HepG2 (cell line): ENCODE results near the gene PAPPA. TPM values are rescaled to one million over a fixed set of nuclear protein-coding genes. Genes with fewer than 3 reads are reported as not detected.

Experiments
- GTF3A ChIP-seq: sonication (generic); formaldehyde crosslinking; conservative IDR thresholded peaks from 2 replicates; pipeline ENCODE4 v1.4.0; 2020; ENCODE audit warnings: mild to moderate bottlenecking, missing genetic modification reagents
- HDAC2 ChIP-seq: sonication (generic); formaldehyde crosslinking; IDR thresholded peaks from 2 replicates; pipeline ENCODE4 v1.4.0; 2020; ENCODE audit warnings: missing genetic modification reagents
- MIXL1 ChIP-seq: IDR thresholded peaks from 2 replicates; pipeline ENCODE4 v1.6.1; 2016
- NAIF1 ChIP-seq: sonication (generic); formaldehyde crosslinking; IDR thresholded peaks from 2 replicates; pipeline ENCODE4 v1.5.0; 2020; ENCODE audit warnings: mild to moderate bottlenecking, missing genetic modification reagents, borderline replicate concordance
- PAXIP1 ChIP-seq: sonication (generic); formaldehyde crosslinking; conservative IDR thresholded peaks from 2 replicates; pipeline ENCODE4 v1.4.0; 2020; ENCODE audit warnings: mild to moderate bottlenecking, missing genetic modification reagents, moderate library complexity
- RARG ChIP-seq: sonication (generic); formaldehyde crosslinking; IDR thresholded peaks from 2 replicates; pipeline ENCODE4 v1.4.0; 2020; ENCODE audit warnings: low read depth, mild to moderate bottlenecking, missing genetic modification reagents
- RBM22 ChIP-seq: fragments of 200-400 bp; formaldehyde crosslinking; optimal IDR thresholded peaks from 2 replicates; pipeline ENCODE3; 2017; ENCODE audit warnings: mild to moderate bottlenecking, low read length, moderate library complexity
- SMAD3 ChIP-seq: sonication (generic); formaldehyde crosslinking; IDR thresholded peaks from 2 replicates; pipeline ENCODE4 v1.4.0; 2020; ENCODE audit warnings: missing genetic modification reagents
- SPEN ChIP-seq: sonication (generic); formaldehyde crosslinking; IDR thresholded peaks from 2 replicates; pipeline ENCODE4 v1.5.1; 2020; ENCODE audit warnings: low read depth, mild to moderate bottlenecking, missing genetic modification reagents
- TBL1XR1 ChIP-seq: fragments of 150-350 bp; IDR thresholded peaks from 2 replicates; pipeline ENCODE4 v1.6.1; 2014; ENCODE audit warnings: borderline replicate concordance, low read length; ENCODE audit not compliant: partially characterized antibody
- TBX2 ChIP-seq: sonication (generic); formaldehyde crosslinking; IDR thresholded peaks from 2 replicates; pipeline ENCODE4 v1.5.0; 2020; ENCODE audit warnings: missing genetic modification reagents, mild to moderate bottlenecking, borderline replicate concordance
- YEATS2 ChIP-seq: sonication (generic); formaldehyde crosslinking; IDR thresholded peaks from 2 replicates; pipeline ENCODE4 v1.4.0; 2020; ENCODE audit warnings: missing genetic modification reagents, borderline replicate concordance
- ZFYVE20 ChIP-seq: sonication (generic); formaldehyde crosslinking; IDR thresholded peaks from 2 replicates; pipeline ENCODE4 v1.8.0; 2023; ENCODE audit warnings: low read depth, mild to moderate bottlenecking, moderate library complexity, missing genetic modification reagents, borderline replicate concordance
- ZMYM2 ChIP-seq: sonication (generic); formaldehyde crosslinking; IDR thresholded peaks from 2 replicates; pipeline ENCODE4 v1.8.0; 2022; ENCODE audit warnings: mild to moderate bottlenecking, missing genetic modification reagents
- ZNF205 ChIP-seq: IDR thresholded peaks from 2 replicates; pipeline ENCODE4 v1.6.1; 2018; ENCODE audit warnings: missing biosample characterization, missing genetic modification reagents
- ZNF710 ChIP-seq: sonication (generic); formaldehyde crosslinking; IDR thresholded peaks from 2 replicates; pipeline ENCODE4 v1.5.0; 2020; ENCODE audit warnings: mild to moderate bottlenecking, missing genetic modification reagents, borderline replicate concordance
- ZNF749 ChIP-seq: sonication (generic); formaldehyde crosslinking; IDR thresholded peaks from 2 replicates; pipeline ENCODE4 v1.8.0; 2022; ENCODE audit warnings: mild to moderate bottlenecking, missing genetic modification reagents, moderate library complexity, borderline replicate concordance
- ZNF766 ChIP-seq: sonication (generic); formaldehyde crosslinking; IDR thresholded peaks from 2 replicates; pipeline ENCODE4 v1.5.0; 2020; ENCODE audit warnings: missing genetic modification reagents, borderline replicate concordance
- ZNF772 ChIP-seq: sonication (generic); formaldehyde crosslinking; IDR thresholded peaks from 2 replicates; pipeline ENCODE4 v1.5.0; 2020; ENCODE audit warnings: mild to moderate bottlenecking, missing genetic modification reagents
- ZNF775 ChIP-seq: sonication (generic); formaldehyde crosslinking; IDR thresholded peaks from 2 replicates; pipeline ENCODE4 v1.4.0; 2020; ENCODE audit warnings: missing genetic modification reagents, mild to moderate bottlenecking, moderate library complexity, borderline replicate concordance
- polyA plus RNA-seq, 8 experiments: library from polyadenylated mRNA; depleted of rRNA in 3 of 8; stranded (reverse) in 7 of 8; unstranded in 1 of 8; fragments of >200 nt; fragmentation: Illumina TruSeq in 4 of 8; extraction: Trizol in 4 of 8; gene quantifications; 2 replicates each; pipeline versions ENCODE4 v1.2.1 to v1.2.3, GENCODE V29; 2011 to 2016; ENCODE audit warnings: low read depth in 4 of 8, missing spikeins in 1 of 8, mixed read lengths in 1 of 8; ENCODE audit not compliant: insufficient read depth in 1 of 8
- total RNA-seq, 5 experiments: library from RNA; depleted of rRNA; stranded (reverse); fragments of >200 nt; fragmentation: Illumina TruSeq; extraction: Trizol; gene quantifications; 2 replicates each; pipeline ENCODE4 v1.2.3, GENCODE V29; 2016; ENCODE audit warnings: low read depth in 1 of 5
- TF ChIP-seq, protein P1 (sequence below), 2 experiments: sonication (generic) in 1 of 2; formaldehyde crosslinking in 1 of 2; IDR thresholded peaks; 2 replicates each; pipeline versions ENCODE4 v1.5.1 to v1.6.1; 2011 to 2020; ENCODE audit warnings: borderline replicate concordance in 1 of 2, low read depth in 1 of 2, low read length in 1 of 2, mild to moderate bottlenecking in 1 of 2, missing genetic modification reagents in 1 of 2, moderate library complexity in 1 of 2

PAPPA gene
- total and polyA plus RNA-seq, 2 of the 13 experiments (the other 11 are each of a cell fraction or from before 2014, with no cell fraction given) = 0.09 to 0.11 TPM

GRCh38 chr9:116204252-116204882 is 50.8 kb downstream of the PAPPA start (continued):
- TF ChIP-seq ZNF710 (no peak), HDAC2 (CRISPR knock-in tag) (peak; percentile 45; the same call in 1 of the 2 replicates), MIXL1 (CRISPR knock-in tag) (peak; percentile 77), TBL1XR1 (peak; percentile 30), ZFYVE20 (no peak), TBX2 (no peak), YEATS2 (CRISPR knock-in tag) (no peak), ZNF772 (CRISPR knock-in tag) (no peak), ZNF766 (CRISPR knock-in tag) (no peak), PAXIP1 (CRISPR knock-in tag) (peak; percentile 71), GTF3A (CRISPR knock-in tag) (no peak), ZNF205 (no peak), ZNF775 (CRISPR knock-in tag) (no peak), ZMYM2 (peak; percentile 95), RARG (no peak), NAIF1 (CRISPR knock-in tag) (no peak), SMAD3 (CRISPR knock-in tag) (no peak), RBM22 (no peak), SPEN (CRISPR knock-in tag) (0 out of 2 replicates have a peak, but pooled peaks have one; percentile 27), ZNF749 (CRISPR knock-in tag) (no peak)
- TF ChIP-seq, protein P1, sequence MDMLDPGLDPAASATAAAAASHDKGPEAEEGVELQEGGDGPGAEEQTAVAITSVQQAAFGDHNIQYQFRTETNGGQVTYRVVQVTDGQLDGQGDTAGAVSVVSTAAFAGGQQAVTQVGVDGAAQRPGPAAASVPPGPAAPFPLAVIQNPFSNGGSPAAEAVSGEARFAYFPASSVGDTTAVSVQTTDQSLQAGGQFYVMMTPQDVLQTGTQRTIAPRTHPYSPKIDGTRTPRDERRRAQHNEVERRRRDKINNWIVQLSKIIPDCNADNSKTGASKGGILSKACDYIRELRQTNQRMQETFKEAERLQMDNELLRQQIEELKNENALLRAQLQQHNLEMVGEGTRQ (IDR thresholded peaks at IDR 0.05; ENCODE audit: low read depth, low read length) = no peak
- TF ChIP-seq, protein P1 (CRISPR knock-in tag; IDR thresholded peaks at IDR 0.05; ENCODE audit: borderline replicate concordance) = no peak
